GM20000 (cell line): ENCODE measurements around the gene PDE7B.

Source experiments
- DNase-seq: peaks from one replicate; pipeline ENCODE4 v3.0.0; 2012; ENCODE audit warnings: low spot score
- CTCF ChIP-seq: IDR thresholded peaks from 2 replicates; pipeline ENCODE4 v1.5.1; 2012; ENCODE audit warnings: mild to moderate bottlenecking, control low read depth; ENCODE audit errors: extremely low read depth, missing control alignments

The PDE7B gene

GRCh38 chr6:136085370-136086115 is 234.0 kb downstream of the PDE7B start:
- no peak for DNase-seq
- TF ChIP-seq CTCF: no peak

GRCh38 chr6:136086686-136087085 is 235.2 kb downstream of the PDE7B start:
- DNase-seq: no peak
- TF ChIP-seq CTCF: no peak

GRCh38 chr6:136087986-136088385 is 236.5 kb downstream of the PDE7B start:
- no peak for TF ChIP-seq CTCF
- no peak for DNase-seq

GRCh38 chr6:136088693-136089092 is 237.2 kb downstream of the PDE7B start:
- DNase-seq: no peak
- no peak for TF ChIP-seq CTCF

GRCh38 chr6:136089876-136090275 is 238.4 kb downstream of the PDE7B start:
- no peak for TF ChIP-seq CTCF
- DNase-seq: no peak

GRCh38 chr6:136090929-136091328 is 239.4 kb downstream of the PDE7B start:
- TF ChIP-seq CTCF: no peak
- DNase-seq: no peak

GRCh38 chr6:136092897-136093296 is 241.4 kb downstream of the PDE7B start:
- no peak for DNase-seq
- no peak for TF ChIP-seq CTCF
